AG04450 (cell line): ENCODE results near the gene TMEM11. TPM values are rescaled to one million over a fixed set of nuclear protein-coding genes. Genes with fewer than 3 reads are reported as not detected.
A peak's percentile ranks its signal among the peaks of the same experiment; 100 is the strongest.

Experiments
- CTCF ChIA-PET: fragments of 300-600, 350-600 bp; formaldehyde crosslinking; extraction: SDS; loops from one replicate; lab custom pipeline; 2022; ENCODE audit warnings: antibody characterized with exemption, inconsistent platforms; lab: Charles Lee
- POLR2A ChIA-PET: fragments of 350-600 bp; formaldehyde crosslinking; extraction: SDS; loops from one replicate; lab custom pipeline; 2021; ENCODE audit warnings: antibody characterized with exemption, inconsistent platforms; lab: Yijun Ruan, JAX
- DNase-seq: peaks from one replicate; pipeline ENCODE4 v3.0.0-alpha.2; 2011; ENCODE audit warnings: low read depth, low spot score
- H3K27ac ChIP-seq: one replicate; pipeline ENCODE4 v1.5.1; 2012; ENCODE audit warnings: low read depth, low read length, control low read depth
- H3K27me3 ChIP-seq: one replicate; pipeline ENCODE4 v1.6.0; 2012; ENCODE audit warnings: low read length; ENCODE audit not compliant: control insufficient read depth, insufficient read depth
- H3K4me3 ChIP-seq: 2 replicates; pipeline ENCODE4 v1.5.1; 2011; ENCODE audit warnings: mild to moderate bottlenecking, low read depth, low read length, control low read depth
- H3K9me3 ChIP-seq: 2 replicates; pipeline ENCODE4 v1.5.1; 2012; ENCODE audit warnings: low read length; ENCODE audit not compliant: control insufficient read depth, insufficient read depth
- polyA plus RNA-seq: library from polyadenylated mRNA; depleted of rRNA; stranded (reverse); fragments of >200 nt; gene quantifications from 2 replicates; pipeline ENCODE4 v1.2.3, GENCODE V29; 2011
- TF ChIP-seq, protein P1 (sequence below): IDR thresholded peaks from 2 replicates; pipeline ENCODE4 v1.5.1; 2011; ENCODE audit warnings: low read depth, low read length, control low read depth, inconsistent platforms

TMEM11 gene
- polyA plus RNA-seq, 1 experiment: 27.5 TPM

DNA sequence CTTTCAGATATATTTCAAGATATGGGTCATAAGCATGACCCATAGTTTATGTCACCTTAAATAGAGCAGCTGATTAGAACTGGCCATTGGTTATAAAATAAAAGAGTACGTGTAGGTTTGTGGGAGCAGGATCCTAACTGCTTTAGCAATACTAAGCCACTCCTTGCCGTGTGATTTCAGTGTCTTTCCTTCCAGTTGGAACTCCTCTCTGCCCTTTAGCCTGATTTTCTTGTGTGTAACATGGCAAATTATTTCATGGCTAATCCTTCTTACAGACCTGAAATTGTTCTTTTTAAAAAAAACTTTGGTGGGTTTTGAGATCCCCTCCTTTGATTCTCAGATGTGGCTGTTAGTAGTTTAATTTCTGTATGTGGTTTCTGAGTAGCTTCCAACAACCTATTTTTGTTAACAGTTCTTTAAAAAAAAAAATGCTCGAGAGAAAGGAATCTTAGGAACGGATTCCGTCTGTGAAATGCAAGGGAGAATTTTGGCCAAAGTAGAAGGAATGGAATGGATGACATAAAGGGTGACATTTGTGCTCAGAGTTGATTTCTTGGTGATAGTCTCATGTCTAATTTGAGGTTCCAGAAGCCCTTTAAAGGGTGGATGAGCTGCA is 47.3 kb downstream of the TMEM11 start:
- Histone ChIP-seq H3K9me3 (no peaks in the 10 kb centered on the region; the same call in 1 of the 2 replicates), H3K27me3 (no peaks in the 10 kb centered on the region), H3K4me3 (no peak overlapping the region), H3K27ac (peak overlapping the region; percentile 21)
- DNase-seq: no peak
- TF ChIP-seq, protein P1, sequence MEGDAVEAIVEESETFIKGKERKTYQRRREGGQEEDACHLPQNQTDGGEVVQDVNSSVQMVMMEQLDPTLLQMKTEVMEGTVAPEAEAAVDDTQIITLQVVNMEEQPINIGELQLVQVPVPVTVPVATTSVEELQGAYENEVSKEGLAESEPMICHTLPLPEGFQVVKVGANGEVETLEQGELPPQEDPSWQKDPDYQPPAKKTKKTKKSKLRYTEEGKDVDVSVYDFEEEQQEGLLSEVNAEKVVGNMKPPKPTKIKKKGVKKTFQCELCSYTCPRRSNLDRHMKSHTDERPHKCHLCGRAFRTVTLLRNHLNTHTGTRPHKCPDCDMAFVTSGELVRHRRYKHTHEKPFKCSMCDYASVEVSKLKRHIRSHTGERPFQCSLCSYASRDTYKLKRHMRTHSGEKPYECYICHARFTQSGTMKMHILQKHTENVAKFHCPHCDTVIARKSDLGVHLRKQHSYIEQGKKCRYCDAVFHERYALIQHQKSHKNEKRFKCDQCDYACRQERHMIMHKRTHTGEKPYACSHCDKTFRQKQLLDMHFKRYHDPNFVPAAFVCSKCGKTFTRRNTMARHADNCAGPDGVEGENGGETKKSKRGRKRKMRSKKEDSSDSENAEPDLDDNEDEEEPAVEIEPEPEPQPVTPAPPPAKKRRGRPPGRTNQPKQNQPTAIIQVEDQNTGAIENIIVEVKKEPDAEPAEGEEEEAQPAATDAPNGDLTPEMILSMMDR: no peak
- POLR2A ChIA-PET: no interaction called here
- CTCF ChIA-PET: interaction anchor here (0.6 to 1.6 kb wide), 3 partner anchors 47 to 1046 kb away, joined by 3 to 8 read pairs (median 3); no protein-coding TSS in a partner anchor

DNA sequence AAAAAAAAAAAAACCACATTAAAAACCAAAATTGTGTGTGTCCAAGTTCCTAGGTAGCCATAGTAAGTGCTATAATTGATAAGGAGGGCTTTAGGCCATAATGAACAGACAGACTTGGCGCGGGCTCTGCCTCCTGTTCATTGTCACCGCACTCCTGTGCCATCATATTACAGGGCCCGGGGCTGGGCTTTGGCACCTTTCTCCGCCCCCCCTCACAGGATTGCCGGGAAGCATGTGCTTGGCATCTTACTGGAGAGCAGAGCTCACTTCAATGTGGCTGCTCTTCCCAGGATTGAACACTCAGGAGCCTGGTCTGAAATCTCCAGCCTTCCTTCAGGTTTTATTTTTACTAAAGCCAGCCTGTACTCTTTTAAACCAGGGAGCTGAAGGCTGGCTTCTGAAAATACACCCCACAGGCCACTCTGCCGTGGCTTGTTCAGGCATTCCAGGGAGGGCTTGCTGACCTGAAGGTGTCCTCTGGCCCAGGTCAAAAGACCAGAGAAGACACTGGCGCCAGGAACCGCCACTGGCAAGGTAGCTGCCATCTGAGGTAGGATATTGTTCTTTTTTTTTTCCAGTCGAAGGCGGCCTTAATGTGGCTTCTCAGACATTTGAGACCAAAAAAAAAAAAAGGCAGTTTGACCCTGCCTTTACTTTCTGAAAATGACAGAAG is 47.9 kb downstream of the TMEM11 start:
- H3K27me3 ChIP-seq: no peaks in the 10 kb centered on the region
- no peak overlapping the region for H3K27ac ChIP-seq
- TF ChIP-seq, protein P1: no peak
- H3K4me3 ChIP-seq: no peak overlapping the region
- H3K9me3 ChIP-seq: no peaks in the 10 kb centered on the region; the same call in 1 of the 2 replicates
- ChIA-PET POLR2A (no interaction called here), CTCF (interaction anchor here (0.6 to 1.6 kb wide), 4 partner anchors 46 to 1045 kb away, joined by 3 to 11 read pairs (median 6); no protein-coding TSS in a partner anchor)
- DNase-seq: no peak

DNA sequence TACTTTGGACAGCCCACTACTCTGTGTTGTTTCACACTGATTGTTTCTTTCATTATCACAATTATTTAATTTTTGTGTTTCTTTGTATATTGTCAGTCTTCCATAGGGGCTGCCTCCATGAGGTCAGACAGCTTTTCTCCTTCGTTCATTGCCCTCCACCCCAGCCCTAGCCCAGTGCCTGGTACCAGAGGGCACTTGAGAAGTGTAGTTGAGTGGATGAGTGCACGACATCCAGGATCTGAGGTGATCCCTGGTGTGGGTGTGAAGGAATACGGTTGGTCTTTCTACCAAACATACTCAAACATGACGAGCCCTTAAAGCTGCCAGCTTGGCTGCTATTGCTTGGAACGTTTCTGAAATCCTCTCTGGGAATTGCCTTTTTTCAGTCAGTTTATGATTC is 49.3 kb downstream of the TMEM11 start:
- POLR2A ChIA-PET: no interaction called here

DNA sequence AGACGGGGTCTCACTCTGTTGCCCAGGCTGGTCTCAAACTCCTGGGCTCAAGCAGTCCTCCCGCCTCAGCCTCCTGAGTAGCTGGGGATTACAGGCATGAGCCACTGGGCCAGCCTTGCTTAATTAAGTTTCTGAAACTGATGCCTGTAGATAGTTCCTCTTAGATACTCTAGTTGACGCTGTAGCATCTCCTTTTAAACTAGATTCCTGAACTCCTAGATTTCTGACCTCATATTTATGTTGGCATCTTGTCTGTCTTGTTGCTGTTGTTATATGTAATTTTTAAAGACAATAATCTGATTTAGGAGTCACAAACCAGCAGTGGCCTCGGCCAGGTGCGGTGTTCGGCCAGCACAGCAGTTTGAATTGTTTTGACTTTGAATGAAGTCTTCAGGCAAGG is 49.7 kb downstream of the TMEM11 start:
- ChIA-PET POLR2A (no interaction called here), CTCF (interaction anchor here (0.6 to 1.4 kb wide), 3 partner anchors 9 to 98 kb away, joined by 3 to 7 read pairs (median 4); no protein-coding TSS in a partner anchor)
- Histone ChIP-seq H3K4me3 (no peak overlapping the region), H3K9me3 (no peaks in the 10 kb centered on the region), H3K27ac (no peak overlapping the region), H3K27me3 (no peaks in the 10 kb centered on the region)
- no peak for DNase-seq
- TF ChIP-seq, protein P1: no peak

More for the DNA sequence above, 49.3 kb downstream of the TMEM11 start:
- CTCF ChIA-PET: no interaction called here
- Histone ChIP-seq H3K9me3 (no peaks in the 10 kb centered on the region; the same call in 1 of the 2 replicates), H3K4me3 (no peak overlapping the region), H3K27ac (no peak overlapping the region), H3K27me3 (no peaks in the 10 kb centered on the region)
- TF ChIP-seq, protein P1: no peak
- no peak for DNase-seq

DNA sequence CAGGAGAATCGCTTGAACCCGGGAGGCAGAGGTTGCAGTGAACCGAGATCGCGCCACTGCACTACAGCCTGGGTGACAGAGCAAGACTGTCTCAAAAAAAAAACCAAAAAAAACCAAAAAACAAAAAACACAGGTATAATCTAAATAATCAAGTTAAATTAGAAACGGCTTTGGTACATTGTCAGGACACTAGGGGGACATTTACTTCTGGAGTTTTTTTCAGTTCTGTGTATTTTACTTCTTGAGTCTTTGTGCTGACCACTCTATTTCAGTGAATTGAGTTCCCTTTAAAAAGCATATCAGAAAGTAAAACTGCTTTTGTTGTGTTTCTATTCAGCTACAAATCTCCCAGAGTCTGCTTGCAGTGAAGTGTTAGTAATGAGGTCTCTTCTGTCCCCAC is 50.9 kb downstream of the TMEM11 start:
- ChIA-PET CTCF (interaction anchor here (0.6 to 1.4 kb wide), 4 partner anchors 10 to 77 kb away, joined by 3 to 7 read pairs (median 4); no protein-coding TSS in a partner anchor), POLR2A (no interaction called here)
- no peak overlapping the region for H3K27ac ChIP-seq
- TF ChIP-seq, protein P1: 0 out of 2 replicates have a peak, but pooled peaks have one; percentile 2
- no peak overlapping the region for H3K4me3 ChIP-seq
- DNase-seq: no peak
- H3K27me3 ChIP-seq: no peaks in the 10 kb centered on the region
- H3K9me3 ChIP-seq: no peaks in the 10 kb centered on the region
